Tibial nerve (tissue), 3 donors: ENCODE results near the gene KIAA1217.
"Not testable (repeated sequence)": the region's sequence is repeated elsewhere in the genome, so short reads cannot be mapped to it uniquely, and the experiment has no call there.

Source experiments
- CTCF ChIP-seq, 5 experiments: fragments of 200-600 bp in 3 of 5; fragments of 450-650 bp in 2 of 5; sonication (generic) in 3 of 5; IDR thresholded peaks; one replicate each; pipeline ENCODE4 v1.5.1; 2016 to 2019; ENCODE audit warnings: antibody characterized with exemption in 5 of 5, mild to moderate bottlenecking in 3 of 5, moderate library complexity in 2 of 5
- POLR2A ChIP-seq, 2 donors: fragments of 450-650 bp; IDR thresholded peaks; one replicate each; pipeline ENCODE4 v1.6.1; 2017; ENCODE audit warnings: antibody characterized with exemption in 2 of 2, mild to moderate bottlenecking in 2 of 2, moderate library complexity in 2 of 2

- TF ChIP-seq POLR2A, CTCF (IDR thresholded peaks at IDR 0.05): not testable (repeated sequence)
Observed at GRCh38 chr10:24350922-24351225, 141.9 kb downstream of the KIAA1217 start.
